DND-41 (cell line): ENCODE measurements around the gene C1QB.

Experiments
- ATAC-seq: fragments of 200-7000 bp; cut with Tn5 transposase; 3 replicates; pipeline ENCODE4 v1.9.1; 2021; ENCODE audit warnings: low read depth; ENCODE audit not compliant: insufficient read depth
- DNase-seq: peaks from one replicate; pipeline ENCODE4 v3.0.0-alpha.2; 2020
- H2AFZ ChIP-seq: 2 replicates; pipeline ENCODE4 v1.6.0; 2012; ENCODE audit warnings: low read depth, low read length
- H3K27ac ChIP-seq: 2 replicates; pipeline ENCODE4 v1.5.1; 2012; ENCODE audit warnings: low read length, inconsistent platforms
- H3K27me3 ChIP-seq: fragments of 200-600 bp; sonication (generic); 2 replicates; pipeline ENCODE4 v1.6.0; 2012; ENCODE audit warnings: low read length, mild to moderate bottlenecking, inconsistent platforms; ENCODE audit not compliant: insufficient read depth, poor library complexity
- H3K36me3 ChIP-seq: 2 replicates; pipeline ENCODE4 v1.5.1; 2012; ENCODE audit warnings: low read length, inconsistent platforms; ENCODE audit not compliant: insufficient read depth
- H3K4me1 ChIP-seq: 2 replicates; pipeline ENCODE4 v1.5.1; 2012; ENCODE audit warnings: mild to moderate bottlenecking, low read length; ENCODE audit not compliant: insufficient read depth
- H3K4me2 ChIP-seq: 2 replicates; pipeline ENCODE4 v1.6.0; 2012; ENCODE audit warnings: mild to moderate bottlenecking, moderate library complexity, low read length, inconsistent platforms; ENCODE audit not compliant: insufficient read depth
- H3K4me3 ChIP-seq, 2 experiments: fragments of 200-600 bp in 1 of 2; shearing (Covaris generic) in 1 of 2; 2 replicates each; pipeline ENCODE4 v1.5.1; 2012 to 2016; ENCODE audit warnings: inconsistent platforms in 2 of 2, low read length in 2 of 2, mild to moderate bottlenecking in 2 of 2, low read depth in 1 of 2, moderate library complexity in 1 of 2
- H3K79me2 ChIP-seq: 2 replicates; pipeline ENCODE4 v1.6.0; 2012; ENCODE audit warnings: low read length, inconsistent platforms; ENCODE audit not compliant: insufficient read depth
- H3K9ac ChIP-seq: 2 replicates; pipeline ENCODE4 v1.6.0; 2012; ENCODE audit warnings: low read depth, mild to moderate bottlenecking, inconsistent platforms, low read length, moderate library complexity
- H3K9me3 ChIP-seq: 2 replicates; pipeline ENCODE4 v1.5.1; 2012; ENCODE audit warnings: low read length, moderate library complexity, mild to moderate bottlenecking, inconsistent platforms; ENCODE audit not compliant: insufficient read depth, severe bottlenecking
- H4K20me1 ChIP-seq: 2 replicates; pipeline ENCODE4 v1.6.0; 2012; ENCODE audit warnings: low read length; ENCODE audit not compliant: insufficient read depth
- EZH2 ChIP-seq: IDR thresholded peaks from 3 replicates; pipeline ENCODE4 v1.6.1; 2012; ENCODE audit warnings: borderline replicate concordance, low read depth, mild to moderate bottlenecking, moderate library complexity, low read length, inconsistent platforms; ENCODE audit not compliant: severe bottlenecking
- TF ChIP-seq, protein P1 (sequence below): IDR thresholded peaks from 2 replicates; pipeline ENCODE4 v1.5.1; 2012; ENCODE audit warnings: borderline replicate concordance, low read length, moderate library complexity, mild to moderate bottlenecking; ENCODE audit not compliant: poor library complexity, severe bottlenecking; ENCODE audit errors: extremely low read depth

Gene C1QB

DNA sequence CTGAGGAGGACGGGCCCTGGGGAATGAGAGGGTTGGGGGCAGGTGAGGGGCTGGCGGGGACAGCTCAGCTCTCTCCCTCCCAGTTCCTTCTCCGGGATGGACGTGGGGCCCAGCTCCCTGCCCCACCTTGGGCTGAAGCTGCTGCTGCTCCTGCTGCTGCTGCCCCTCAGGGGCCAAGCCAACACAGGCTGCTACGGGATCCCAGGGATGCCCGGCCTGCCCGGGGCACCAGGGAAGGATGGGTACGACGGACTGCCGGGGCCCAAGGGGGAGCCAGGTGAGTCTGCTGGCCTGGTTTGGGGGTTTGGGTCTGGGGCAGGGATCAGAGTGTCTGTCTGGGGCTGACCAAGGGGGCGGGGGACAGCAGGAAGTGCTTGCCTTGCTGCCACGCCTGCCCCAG is 9.1 kb upstream of the C1QB start:
- no peak overlapping the region for H3K4me2 ChIP-seq
- H3K36me3 ChIP-seq = no peaks in the 10 kb centered on the region
- H3K4me1 ChIP-seq = peaks cover 4% of the 10 kb centered on the region
- H3K4me3 ChIP-seq = no peak overlapping the region
- TF ChIP-seq EZH2 = no peak
- TF ChIP-seq, protein P1, sequence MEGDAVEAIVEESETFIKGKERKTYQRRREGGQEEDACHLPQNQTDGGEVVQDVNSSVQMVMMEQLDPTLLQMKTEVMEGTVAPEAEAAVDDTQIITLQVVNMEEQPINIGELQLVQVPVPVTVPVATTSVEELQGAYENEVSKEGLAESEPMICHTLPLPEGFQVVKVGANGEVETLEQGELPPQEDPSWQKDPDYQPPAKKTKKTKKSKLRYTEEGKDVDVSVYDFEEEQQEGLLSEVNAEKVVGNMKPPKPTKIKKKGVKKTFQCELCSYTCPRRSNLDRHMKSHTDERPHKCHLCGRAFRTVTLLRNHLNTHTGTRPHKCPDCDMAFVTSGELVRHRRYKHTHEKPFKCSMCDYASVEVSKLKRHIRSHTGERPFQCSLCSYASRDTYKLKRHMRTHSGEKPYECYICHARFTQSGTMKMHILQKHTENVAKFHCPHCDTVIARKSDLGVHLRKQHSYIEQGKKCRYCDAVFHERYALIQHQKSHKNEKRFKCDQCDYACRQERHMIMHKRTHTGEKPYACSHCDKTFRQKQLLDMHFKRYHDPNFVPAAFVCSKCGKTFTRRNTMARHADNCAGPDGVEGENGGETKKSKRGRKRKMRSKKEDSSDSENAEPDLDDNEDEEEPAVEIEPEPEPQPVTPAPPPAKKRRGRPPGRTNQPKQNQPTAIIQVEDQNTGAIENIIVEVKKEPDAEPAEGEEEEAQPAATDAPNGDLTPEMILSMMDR = no peak
- H3K27ac ChIP-seq = no peak overlapping the region
- no peaks in the 10 kb centered on the region for H3K27me3 ChIP-seq
- H3K9ac ChIP-seq = no peak overlapping the region
- peaks cover 13% of the 10 kb centered on the region for H4K20me1 ChIP-seq
- H2AFZ ChIP-seq = no peak overlapping the region
- no peaks in the 10 kb centered on the region for H3K9me3 ChIP-seq
- DNase-seq = no peak
- no peaks in the 10 kb centered on the region for H3K79me2 ChIP-seq
- ATAC-seq = no peak

DNA sequence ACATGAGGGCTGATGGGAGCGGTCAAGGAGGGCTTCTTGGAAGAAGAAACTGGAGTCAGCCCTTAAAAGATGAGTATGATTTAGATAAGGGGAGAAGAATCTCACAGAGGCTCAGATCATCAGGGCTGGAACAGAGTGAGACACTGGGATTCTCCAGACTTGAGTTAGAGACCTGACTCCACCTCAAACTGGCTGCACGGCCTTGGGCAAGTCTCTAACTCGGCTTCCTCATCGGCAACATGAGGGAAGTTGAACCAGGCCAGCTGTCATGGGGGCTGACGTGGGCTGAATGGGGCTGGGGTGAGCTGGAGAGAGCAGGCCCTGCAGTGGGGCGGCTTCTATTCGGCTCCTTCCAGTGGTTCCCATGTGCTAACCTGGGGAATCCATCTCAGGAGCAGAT is 7.1 kb upstream of the C1QB start:
- Histone ChIP-seq H3K4me3 (no peak overlapping the region), H4K20me1 (peaks cover 13% of the 10 kb centered on the region), H3K27me3 (no peaks in the 10 kb centered on the region), H3K4me1 (peaks cover 4% of the 10 kb centered on the region), H3K36me3 (no peaks in the 10 kb centered on the region), H2AFZ (no peak overlapping the region), H3K27ac (no peak overlapping the region), H3K9me3 (no peaks in the 10 kb centered on the region), H3K79me2 (no peaks in the 10 kb centered on the region), H3K9ac (no peak overlapping the region), H3K4me2 (no peak overlapping the region)
- DNase-seq = no peak
- TF ChIP-seq, protein P1 = no peak
- no peak for TF ChIP-seq EZH2
- no peak for ATAC-seq

DNA sequence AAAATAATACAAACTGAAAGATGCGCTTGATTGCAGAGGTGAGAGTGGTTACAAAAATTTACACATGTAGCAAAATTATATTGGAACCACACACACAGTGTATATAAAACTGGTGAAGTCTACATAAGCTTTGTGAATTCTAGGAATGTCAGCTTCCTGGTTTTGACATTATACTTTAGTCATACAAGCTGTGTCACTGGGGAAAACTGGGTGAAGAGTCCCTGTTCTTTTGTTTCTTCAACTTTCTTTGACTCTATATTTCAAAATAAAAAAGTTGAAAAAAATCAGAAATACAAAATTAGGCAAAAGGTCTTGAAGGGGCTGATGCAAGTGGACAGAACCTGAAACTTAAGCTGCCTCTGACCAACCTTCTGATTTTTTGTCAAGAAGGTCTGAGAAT is 6.7 kb upstream of the C1QB start:
- DNase-seq (no peak), ATAC-seq (no peak)
- no peak overlapping the region for H3K4me3 ChIP-seq
- no peak overlapping the region for H2AFZ ChIP-seq
- H3K9me3 ChIP-seq = no peaks in the 10 kb centered on the region
- TF ChIP-seq, protein P1 = no peak
- TF ChIP-seq EZH2 = no peak
- no peaks in the 10 kb centered on the region for H3K36me3 ChIP-seq
- no peaks in the 10 kb centered on the region for H3K27me3 ChIP-seq
- H3K79me2 ChIP-seq = no peaks in the 10 kb centered on the region
- no peak overlapping the region for H3K4me2 ChIP-seq
- peaks cover 9% of the 10 kb centered on the region for H4K20me1 ChIP-seq
- H3K4me1 ChIP-seq = peaks cover 4% of the 10 kb centered on the region
- H3K9ac ChIP-seq = no peak overlapping the region
- no peak overlapping the region for H3K27ac ChIP-seq

DNA sequence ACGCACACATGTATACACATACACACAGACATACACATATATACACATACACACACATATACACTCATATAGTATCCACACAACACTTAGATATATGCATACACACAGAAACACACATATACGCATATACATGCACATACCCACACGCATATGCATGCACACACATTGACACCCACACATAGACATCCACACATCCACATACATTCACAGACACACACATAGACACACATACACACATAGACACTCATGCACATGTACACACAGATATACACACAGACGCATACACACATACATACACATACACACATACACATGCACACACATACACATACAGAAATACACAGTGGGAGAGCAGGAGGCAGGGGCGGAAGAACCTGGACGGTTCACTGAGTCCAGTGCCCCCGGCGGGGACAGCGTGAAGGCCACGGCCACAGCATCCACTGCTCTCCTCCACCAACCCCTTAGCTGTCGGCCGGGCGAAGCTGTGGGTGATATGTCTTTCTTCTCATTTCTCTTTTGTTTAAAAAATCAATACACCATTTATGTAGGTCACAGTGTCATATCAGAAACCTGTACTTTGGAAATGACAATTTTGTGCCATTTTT is 2.8 kb upstream of the C1QB start:
- Histone ChIP-seq H3K4me2 (no peak overlapping the region), H3K27me3 (peaks cover 4% of the 10 kb centered on the region), H4K20me1 (peaks cover 6% of the 10 kb centered on the region; the same call in 1 of the 2 replicates), H3K9ac (no peak overlapping the region), H3K36me3 (no peaks in the 10 kb centered on the region), H3K4me1 (no peaks in the 10 kb centered on the region), H2AFZ (no peak overlapping the region), H3K4me3 (no peak overlapping the region), H3K9me3 (no peaks in the 10 kb centered on the region), H3K79me2 (no peaks in the 10 kb centered on the region), H3K27ac (no peak overlapping the region)
- DNase-seq (no peak), ATAC-seq (no peak)
- TF ChIP-seq, protein P1 = no peak
- no peak for TF ChIP-seq EZH2
